NCI-H187 treated with DMSO at 0.1 percent for 48 hours (cell line): ENCODE measurements around the gene NAALADL2.

ENCODE experiments used
- DNase-seq: peaks from one replicate; lab custom pipeline; 2025; lab: John Stamatoyannopoulos, UW

The NAALADL2 gene

GRCh38 chr3:174859114-174859735 lies at the start of gene NAALADL2:
TSS of gene NAALADL2 (plus strand) at chr3:174859334.
- no peak for DNase-seq

- DNase-seq = no peak
Measured at GRCh38 chr3:174810254-174810653, 48.9 kb upstream of the NAALADL2 start.

GRCh38 chr3:174812172-174812862 lies 46.8 kb upstream of the NAALADL2 start:
- no peak for DNase-seq

GRCh38 chr3:174815750-174816149 lies 43.4 kb upstream of the NAALADL2 start:
- no peak for DNase-seq

- no peak for DNase-seq
Measured at GRCh38 chr3:174820885-174821284, 38.2 kb upstream of the NAALADL2 start.

DNA sequence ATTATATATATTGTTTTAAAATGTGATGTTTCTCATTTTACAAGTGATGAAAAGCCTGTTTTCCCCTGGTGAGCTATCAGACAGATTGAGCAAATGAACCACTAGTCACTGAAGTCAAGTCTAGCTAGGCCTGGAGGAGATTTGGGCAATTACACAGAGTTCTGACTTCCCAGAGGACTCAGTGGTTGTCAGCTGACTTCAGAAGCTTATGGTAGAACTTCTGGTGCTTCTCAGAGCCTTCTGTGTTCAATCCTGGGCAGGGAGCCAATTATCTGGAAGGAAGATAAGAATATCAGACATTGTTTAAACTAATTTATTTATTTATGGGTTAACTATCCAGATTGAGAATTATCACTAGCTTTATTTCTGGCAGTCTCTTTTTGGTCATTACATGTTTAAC lies 37.7 kb upstream of the NAALADL2 start:
- no peak for DNase-seq

DNA sequence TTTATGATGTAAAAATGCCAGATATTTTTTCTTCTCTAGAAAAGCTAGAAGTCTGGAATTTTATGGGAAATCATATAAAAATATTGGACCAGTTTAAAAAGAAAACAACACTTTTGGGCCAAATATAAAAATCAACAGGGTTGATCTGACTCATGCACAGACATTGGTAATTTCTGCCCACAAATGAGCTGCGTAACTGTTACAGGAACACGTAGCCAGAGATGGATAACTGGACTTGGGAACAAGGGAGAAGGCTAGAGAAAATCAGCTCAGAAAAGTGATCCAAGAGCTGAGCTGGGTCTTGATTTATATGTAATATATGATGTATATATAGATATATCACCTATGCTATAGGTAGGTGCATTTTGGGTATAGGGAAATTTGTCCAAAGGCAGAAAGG lies 36.8 kb upstream of the NAALADL2 start:
- no peak for DNase-seq

GRCh38 chr3:174826069-174826468 lies 33.1 kb upstream of the NAALADL2 start:
- DNase-seq = no peak

GRCh38 chr3:174844746-174845145 lies 14.4 kb upstream of the NAALADL2 start:
- no peak for DNase-seq

DNA sequence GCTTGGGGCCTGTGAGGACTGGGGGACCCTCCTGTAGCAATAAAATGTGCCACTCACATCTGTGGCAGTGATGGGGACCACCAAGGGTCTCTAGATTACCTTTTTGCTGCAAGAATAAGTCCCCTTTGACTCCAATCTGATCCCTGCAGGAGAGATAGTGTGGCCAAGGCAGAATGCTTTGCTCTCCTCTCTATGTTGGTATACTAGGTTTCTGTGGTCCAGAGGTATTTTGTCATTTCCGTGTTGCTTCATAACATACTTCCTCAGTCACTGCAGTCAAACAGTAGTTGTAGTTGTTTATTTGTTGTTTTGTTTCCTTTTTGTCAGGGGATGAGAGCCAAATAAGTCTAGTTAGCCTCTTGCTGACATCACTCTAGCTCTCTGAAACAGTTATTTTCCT lies 13.1 kb upstream of the NAALADL2 start:
- DNase-seq = no peak

- no peak for DNase-seq
Measured at GRCh38 chr3:174854987-174855386, 4.1 kb upstream of the NAALADL2 start.

DNA sequence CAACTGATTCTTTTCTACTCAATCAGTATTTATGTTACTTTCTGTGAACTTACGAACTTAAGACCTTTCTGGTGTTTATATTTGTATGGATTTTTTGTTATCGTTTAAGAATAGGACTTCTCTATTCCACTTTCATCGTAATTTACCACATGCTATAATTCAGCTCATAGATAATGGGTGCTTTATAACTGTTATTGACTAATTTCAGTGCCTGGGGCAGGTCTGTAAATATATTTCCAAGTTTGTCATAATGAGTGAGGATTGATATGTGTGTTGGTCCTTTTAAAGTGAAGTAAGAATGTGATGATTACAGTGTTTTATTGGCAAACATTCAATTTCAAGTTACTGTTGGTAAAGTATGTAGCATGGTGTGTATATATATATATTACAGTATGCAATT lies 1.8 kb upstream of the NAALADL2 start:
- DNase-seq = no peak

- no peak for DNase-seq
Measured at GRCh38 chr3:174858353-174858752, 781 bp upstream of the NAALADL2 start.

GRCh38 chr3:174859756-174860155 lies 622 bp downstream of the NAALADL2 start:
- no peak for DNase-seq

DNA sequence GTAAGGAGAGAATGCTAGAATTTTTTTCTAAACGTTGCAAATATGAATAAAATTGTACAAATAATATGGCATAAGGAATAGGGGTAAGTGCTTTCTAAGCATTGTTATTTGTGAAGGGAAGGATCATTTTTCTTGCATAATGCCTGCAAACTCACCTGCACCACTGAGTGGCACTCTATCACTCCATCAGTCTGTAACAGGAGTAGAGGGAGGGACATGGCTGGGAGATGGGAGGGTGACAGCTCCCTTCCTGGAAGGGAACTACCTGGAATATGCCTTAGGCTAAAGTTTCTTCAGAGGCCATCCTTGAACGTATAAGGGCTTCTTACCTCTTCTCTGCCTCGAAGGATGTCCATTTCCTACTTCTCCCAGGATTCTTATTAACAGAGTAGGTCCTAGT lies 3.0 kb downstream of the NAALADL2 start:
- peak; percentile 41 for DNase-seq

DNA sequence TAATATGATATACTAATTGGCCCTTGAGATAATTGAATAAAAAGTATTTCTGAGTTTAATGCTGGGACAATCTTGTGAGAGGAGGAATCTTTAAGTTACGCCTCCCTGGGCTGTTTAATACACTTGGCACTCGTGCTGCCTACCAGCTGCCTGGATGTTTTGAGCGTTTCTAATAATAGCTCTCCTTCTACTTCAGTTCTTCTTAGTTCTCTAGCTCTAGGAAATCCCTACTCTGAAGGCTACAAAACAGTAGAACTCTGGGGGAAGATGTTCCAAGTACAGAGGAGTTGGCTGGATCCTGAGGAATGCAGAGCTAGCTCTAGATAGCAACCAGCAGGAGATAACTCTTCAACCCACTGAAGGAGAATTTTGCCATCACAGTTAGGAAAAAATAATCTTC lies 3.5 kb downstream of the NAALADL2 start:
- no peak for DNase-seq

GRCh38 chr3:174863488-174863887 lies 4.4 kb downstream of the NAALADL2 start:
- DNase-seq = no peak

- DNase-seq = no peak
Measured at GRCh38 chr3:174869448-174869847, 10.3 kb downstream of the NAALADL2 start.

- no peak for DNase-seq
Measured at GRCh38 chr3:174873832-174874657, 14.9 kb downstream of the NAALADL2 start.

- DNase-seq = no peak
Measured at GRCh38 chr3:174882789-174883188, 23.7 kb downstream of the NAALADL2 start.

- no peak for DNase-seq
Measured at GRCh38 chr3:174883881-174884675, 24.9 kb downstream of the NAALADL2 start.
